K562 (cell line): ENCODE results near the gene DTWD2. TPM values are rescaled to one million over a fixed set of nuclear protein-coding genes. Genes with fewer than 3 reads are reported as not detected.

Source experiments
- ATF6 ChIP-seq: sonication (generic); formaldehyde crosslinking; IDR thresholded peaks from 2 replicates; pipeline ENCODE4 v1.4.0; 2020; ENCODE audit warnings: mild to moderate bottlenecking, missing genetic modification reagents
- BRF1 ChIP-seq: IDR thresholded peaks from 3 replicates; pipeline ENCODE4 v1.6.1; 2011; ENCODE audit warnings: borderline replicate concordance, mild to moderate bottlenecking; ENCODE audit not compliant: insufficient read length; ENCODE audit errors: extremely low read depth
- DDX20 ChIP-seq: fragments of 450-650 bp; IDR thresholded peaks from 2 replicates; pipeline ENCODE4 v1.6.1; 2016; ENCODE audit warnings: missing genetic modification characterization, low read depth, mild to moderate bottlenecking, missing compliant biosample characterization, moderate library complexity
- ELF1 ChIP-seq: fragments of 200-800 bp; sonication (Bioruptor generic); IDR thresholded peaks from 2 replicates; pipeline ENCODE4 v1.6.1; 2016; ENCODE audit warnings: missing genetic modification characterization, missing compliant biosample characterization
- HNRNPUL1 ChIP-seq: fragments of 200-400 bp; formaldehyde crosslinking; IDR thresholded peaks from 2 replicates; pipeline ENCODE4 v1.6.1; 2017; ENCODE audit warnings: low read length
- KDM1A ChIP-seq, 2 experiments: fragments of 450-650 bp; IDR thresholded peaks; 2 replicates each; pipeline ENCODE4 v1.6.1; 2016; ENCODE audit warnings: mild to moderate bottlenecking in 2 of 2
- MLLT1 ChIP-seq, 2 experiments: fragments of 450-650 bp; IDR thresholded peaks; 2 replicates each; pipeline ENCODE4 v1.6.1; 2016
- MTA3 ChIP-seq: fragments of 450-650 bp; formaldehyde crosslinking; IDR thresholded peaks from 2 replicates; pipeline ENCODE4 v1.6.1; 2017; ENCODE audit warnings: mild to moderate bottlenecking, borderline replicate concordance
- NUFIP1 ChIP-seq: fragments of 450-650 bp; IDR thresholded peaks from 2 replicates; pipeline ENCODE4 v1.6.1; 2018; ENCODE audit not compliant: partially characterized antibody
- RBM25 ChIP-seq: fragments of 200-400 bp; formaldehyde crosslinking; IDR thresholded peaks from 2 replicates; pipeline ENCODE4 v1.6.1; 2018; ENCODE audit warnings: low read length, low read depth, moderate library complexity; ENCODE audit not compliant: severe bottlenecking
- RREB1 ChIP-seq: fragments of 250-450 bp; sonication (Bioruptor Pico); IDR thresholded peaks from 2 replicates; pipeline ENCODE4 v1.4.0; 2020
- SRF ChIP-seq, 2 experiments: fragments of 250-450, 450-650 bp in 1 of 2; sonication (Bioruptor Pico) in 1 of 2; sonication (generic) in 1 of 2; formaldehyde crosslinking; IDR thresholded peaks; 2 replicates each; pipeline versions ENCODE4 v1.5.0 to v1.5.1; 2020 to 2022; ENCODE audit warnings: mild to moderate bottlenecking in 1 of 2, missing genetic modification reagents in 1 of 2
- SUPT5H ChIP-seq: fragments of 450-650 bp; IDR thresholded peaks from 2 replicates; pipeline ENCODE4 v1.6.1; 2016
- TRIM25 ChIP-seq: fragments of 450-650 bp; IDR thresholded peaks from 2 replicates; pipeline ENCODE4 v1.7.0; 2016; ENCODE audit warnings: borderline replicate concordance
- ZC3H4 ChIP-seq: sonication (generic); formaldehyde crosslinking; IDR thresholded peaks from 2 replicates; pipeline ENCODE4 v1.9.0; 2021; ENCODE audit warnings: missing genetic modification reagents, borderline replicate concordance
- polyA plus RNA-seq, 8 experiments: library from polyadenylated mRNA; depleted of rRNA in 4 of 8; stranded (reverse) in 5 of 8; unstranded in 3 of 8; fragments of >200 nt; fragmentation: Nextera tagmentation in 2 of 8; fragmentation: Illumina TruSeq in 1 of 8; extraction: Ambion mirVana in 2 of 8; extraction: Trizol in 1 of 8; gene quantifications; 2 replicates each; pipeline versions ENCODE4 v1.2.1 to v1.2.3, GENCODE V29; 2011 to 2014; ENCODE audit warnings: inconsistent platforms in 1 of 8, missing spikeins in 1 of 8
- total RNA-seq, 7 experiments: library from RNA; depleted of rRNA in 6 of 7; stranded (reverse); fragments of >200 nt in 6 of 7; fragmentation: Illumina TruSeq in 2 of 7; extraction: Trizol in 2 of 7; gene quantifications; 2 replicates each; pipeline versions ENCODE4 v1.2.1 to v1.2.3, GENCODE V29; 2011 to 2021; ENCODE audit warnings: low replicate concordance in 1 of 7
- TF ChIP-seq, protein P1 (sequence below): fragments of 250-450 bp; sonication (Bioruptor Pico); IDR thresholded peaks from 2 replicates; pipeline ENCODE4 v1.8.0; 2022; ENCODE audit warnings: moderate library complexity, mild to moderate bottlenecking, inconsistent platforms

Gene DTWD2
- total and polyA plus RNA-seq, 9 of the 15 experiments (the other 6 are each of a cell fraction or from before 2014, with no cell fraction given): 0.99 to 10.8 (median 4.1) TPM

DNA sequence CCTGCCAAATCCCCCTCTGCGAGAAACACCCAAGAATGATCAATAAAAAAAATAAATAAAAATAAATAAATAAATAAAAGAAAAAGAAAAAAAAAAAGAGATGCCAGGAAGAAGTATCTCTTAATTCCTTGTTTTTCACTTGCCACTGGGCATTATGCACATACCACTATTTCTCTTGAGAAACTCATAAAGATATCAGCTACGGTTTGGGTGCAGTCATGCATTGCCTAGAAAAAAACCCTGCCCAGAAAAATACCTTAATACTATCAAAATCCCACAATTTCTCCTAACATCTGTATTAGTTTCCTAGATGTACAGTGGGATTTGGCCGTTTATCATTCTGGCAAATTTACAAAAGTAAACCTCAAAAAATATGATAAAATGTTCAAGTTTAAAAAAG lies 22.5 kb downstream of the DTWD2 start (continued):
- no peak for TF ChIP-seq RREB1
- TF ChIP-seq BRF1: no peak
- no peak for TF ChIP-seq SRF (CRISPR knock-in tag; IDR thresholded peaks at IDR 0.05)
- no peak for TF ChIP-seq NUFIP1
- TF ChIP-seq SUPT5H: no peak
- no peak for TF ChIP-seq DDX20 (tag)
- no peak for TF ChIP-seq HNRNPUL1
- TF ChIP-seq, protein P1, sequence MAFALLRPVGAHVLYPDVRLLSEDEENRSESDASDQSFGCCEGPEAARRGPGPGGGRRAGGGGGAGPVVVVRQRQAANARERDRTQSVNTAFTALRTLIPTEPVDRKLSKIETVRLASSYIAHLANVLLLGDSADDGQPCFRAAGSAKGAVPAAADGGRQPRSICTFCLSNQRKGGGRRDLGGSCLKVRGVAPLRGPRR (CRISPR knock-in tag): no peak
- no peak for TF ChIP-seq MTA3
- TF ChIP-seq TRIM25: no peak
- no peak for TF ChIP-seq ATF6
- no peak for TF ChIP-seq KDM1A (IDR thresholded peaks at IDR 0.05)
- TF ChIP-seq ZC3H4: no peak
- no peak for TF ChIP-seq MLLT1 (IDR thresholded peaks at IDR 0.05)
- TF ChIP-seq ELF1 (tag): no peak
- TF ChIP-seq RBM25: no peak
